Hematopoietic multipotent progenitor cell treated with erythropoietin and hydrocortisone succinate and interleukin-3 and kit ligand, for 17 days (in vitro differentiated cells): Measurements from ENCODE around the gene FRMD4A.

Source experiments
- DNase-seq: peaks from one replicate; pipeline ENCODE4 v3.0.0-alpha.2; 2015; ENCODE audit warnings: low spot score

Gene FRMD4A

GRCh38 chr10:14340051-14340744 lies 9.5 kb upstream of the FRMD4A start:
- DNase-seq = no peak

- DNase-seq = no peak
Measured at GRCh38 chr10:14336736-14337135, 6.0 kb upstream of the FRMD4A start.

- DNase-seq = no peak
Measured at GRCh38 chr10:14334771-14335170, 4.0 kb upstream of the FRMD4A start.

GRCh38 chr10:14333606-14334005 lies 2.9 kb upstream of the FRMD4A start:
- no peak for DNase-seq

- no peak for DNase-seq
Measured at GRCh38 chr10:14332903-14333302, 2.2 kb upstream of the FRMD4A start.

- DNase-seq = no peak
Measured at GRCh38 chr10:14329746-14330173, 964 bp downstream of the FRMD4A start.

GRCh38 chr10:14328881-14329672 lies 1.6 kb downstream of the FRMD4A start:
- DNase-seq = no peak

GRCh38 chr10:14327527-14327926 lies 3.2 kb downstream of the FRMD4A start:
- no peak for DNase-seq

- DNase-seq = no peak
Measured at GRCh38 chr10:14326581-14326980, 4.1 kb downstream of the FRMD4A start.

- peak; percentile 6 for DNase-seq
Measured at GRCh38 chr10:14325325-14325955, 5.3 kb downstream of the FRMD4A start.

GRCh38 chr10:14322526-14323188 lies 8.1 kb downstream of the FRMD4A start:
- DNase-seq = no peak

GRCh38 chr10:14318007-14318406 lies 12.7 kb downstream of the FRMD4A start:
- DNase-seq = no peak

GRCh38 chr10:14312014-14312413 lies 18.7 kb downstream of the FRMD4A start:
- no peak for DNase-seq

- DNase-seq = no peak
Measured at GRCh38 chr10:14311206-14311957, 19.3 kb downstream of the FRMD4A start.

GRCh38 chr10:14309593-14309992 lies 21.1 kb downstream of the FRMD4A start:
- no peak for DNase-seq

GRCh38 chr10:14306190-14306589 lies 24.5 kb downstream of the FRMD4A start:
- DNase-seq = no peak

GRCh38 chr10:14304046-14304445 lies 26.7 kb downstream of the FRMD4A start:
- no peak for DNase-seq

GRCh38 chr10:14302035-14302434 lies 28.7 kb downstream of the FRMD4A start:
- DNase-seq = no peak

GRCh38 chr10:14299556-14299955 lies 31.2 kb downstream of the FRMD4A start:
- no peak for DNase-seq

GRCh38 chr10:14296065-14296709 lies 34.5 kb downstream of the FRMD4A start:
- DNase-seq = no peak

GRCh38 chr10:14294347-14295059 lies 36.2 kb downstream of the FRMD4A start:
- DNase-seq = no peak
